NCI-H1105 (cell line): ENCODE measurements around the gene CDCA4.
A peak's percentile ranks its signal among the peaks of the same experiment; 100 is the strongest.
"Not testable (repeated sequence)": the region's sequence is repeated elsewhere in the genome, so short reads cannot be mapped to it uniquely, and the experiment has no call there.

Experiments
- DNase-seq: peaks from one replicate; lab custom pipeline; 2025; lab: John Stamatoyannopoulos, UW

CDCA4 gene

GRCh38 chr14:105058521-105059034 is 37.7 kb upstream of the CDCA4 start:
- no peak for DNase-seq

DNA sequence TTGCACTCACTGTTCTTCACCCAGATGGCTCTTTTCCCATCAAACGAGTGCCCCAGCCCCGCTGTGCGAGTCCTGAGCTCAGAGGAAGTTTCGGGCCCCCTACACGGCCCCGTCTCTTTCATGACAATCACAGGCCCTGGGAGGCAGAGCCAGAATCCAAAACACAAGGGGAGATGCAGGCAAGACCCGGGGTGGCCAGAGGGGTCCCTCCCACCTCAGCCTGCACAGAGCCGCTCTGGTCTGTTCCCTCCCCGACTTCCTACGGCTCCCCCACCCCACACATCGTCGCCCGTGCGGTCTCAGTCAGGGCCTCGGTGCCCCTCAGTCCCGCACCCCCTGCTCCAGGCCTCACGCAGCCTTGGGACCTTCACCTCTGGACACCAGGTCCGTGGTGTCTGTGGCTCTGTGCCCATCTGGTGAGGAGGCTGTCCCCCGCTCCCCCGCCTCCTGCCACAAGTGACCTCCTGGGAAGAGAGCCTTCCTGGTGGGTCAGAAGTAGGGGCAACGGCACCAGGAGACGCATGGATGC is 35.5 kb upstream of the CDCA4 start:
- no peak for DNase-seq

DNA sequence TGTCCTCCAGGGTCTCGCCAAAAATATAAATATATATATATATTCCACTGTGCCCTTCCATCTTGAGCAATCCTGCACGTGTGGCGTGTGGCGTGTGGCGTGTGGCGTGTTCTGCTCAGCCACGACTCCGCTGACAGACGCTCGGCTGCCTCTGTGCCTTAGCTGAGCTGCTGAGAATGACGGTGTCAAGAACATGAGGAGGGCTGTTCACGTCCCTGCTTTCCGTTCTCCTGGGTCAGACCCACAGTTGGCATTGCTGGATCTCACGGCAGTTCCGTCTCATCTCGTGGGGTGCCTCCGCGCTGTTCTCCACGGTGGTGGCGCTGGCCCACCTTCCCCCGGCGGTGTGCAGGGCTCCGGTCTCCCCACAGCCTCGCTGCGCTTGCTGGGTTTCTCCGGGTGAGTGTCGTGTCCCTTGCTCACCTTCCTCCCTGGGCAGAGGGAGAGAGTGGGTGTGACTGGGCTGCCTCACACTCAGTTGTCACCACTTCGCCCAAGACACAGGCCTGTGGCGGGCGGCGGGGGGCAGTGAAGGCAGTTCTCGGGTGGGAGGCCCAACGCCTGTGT is 34.9 kb upstream of the CDCA4 start:
- DNase-seq, result no peak

- DNase-seq, result no peak
These were observed 34.5 kb upstream of the CDCA4 start for GRCh38 chr14:105055334-105055733.

DNA sequence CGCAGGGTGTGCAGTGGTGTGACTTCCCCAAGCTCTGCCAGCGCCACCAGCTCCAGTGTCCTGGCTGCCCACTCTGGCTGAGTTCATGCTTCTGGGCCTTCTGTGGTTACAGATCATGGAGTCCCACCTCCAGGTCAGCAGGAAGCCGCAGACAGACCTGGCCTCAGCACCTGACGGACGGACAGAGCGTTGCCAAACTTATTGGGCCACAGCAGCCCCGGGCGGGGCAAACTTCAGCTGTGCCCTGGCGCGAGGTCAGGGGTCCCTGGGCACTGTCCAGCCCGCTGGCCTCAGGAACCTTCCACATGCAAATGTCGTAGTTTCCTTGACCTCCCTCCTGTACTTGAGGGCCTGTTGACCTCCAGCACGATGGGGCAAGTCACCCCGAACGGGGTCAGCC is 33.1 kb upstream of the CDCA4 start:
- no peak for DNase-seq

GRCh38 chr14:105053421-105053820 is 32.5 kb upstream of the CDCA4 start:
- DNase-seq, result no peak

DNA sequence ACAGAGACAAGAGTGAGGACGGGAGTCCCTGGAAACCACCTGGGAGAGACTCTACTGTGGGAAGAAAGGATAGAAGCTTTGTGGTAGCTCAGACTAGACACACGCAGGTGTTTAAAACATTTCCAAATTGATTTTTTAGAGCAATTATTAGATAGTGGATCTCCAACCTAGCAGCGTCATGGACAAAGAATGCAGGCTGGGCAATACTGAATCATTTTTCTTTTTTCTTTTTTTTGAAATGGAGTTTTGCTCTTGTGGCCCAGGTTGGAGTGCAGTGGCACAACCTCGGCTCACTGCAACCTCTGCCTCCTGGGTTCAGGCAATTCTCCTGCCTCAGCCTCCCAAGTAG is 31.2 kb upstream of the CDCA4 start:
- DNase-seq, result no peak

GRCh38 chr14:105051182-105052109 is 30.6 kb upstream of the CDCA4 start:
- no peak for DNase-seq

DNA sequence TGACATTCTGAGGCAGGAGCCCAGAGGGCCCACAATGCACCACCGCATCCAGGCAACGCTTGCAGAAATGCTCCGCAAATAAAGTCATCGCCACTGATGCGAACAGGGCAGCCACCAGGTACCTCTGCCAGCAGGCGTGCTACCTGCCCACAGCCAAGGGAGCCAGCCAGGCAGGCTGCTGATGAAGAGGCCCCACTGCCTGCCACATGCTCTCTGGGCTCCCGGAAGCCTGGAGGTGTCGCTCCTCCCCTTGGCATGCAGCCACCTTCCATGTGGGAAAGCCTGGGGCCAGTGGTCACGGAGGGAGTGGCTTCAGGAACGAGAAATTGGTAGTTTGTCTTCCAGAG is 29.6 kb upstream of the CDCA4 start:
- DNase-seq, result peak; percentile 50

- no peak for DNase-seq
These were observed 29.1 kb upstream of the CDCA4 start for GRCh38 chr14:105049753-105050550.

GRCh38 chr14:105047283-105048016 is 26.6 kb upstream of the CDCA4 start:
- no peak for DNase-seq

GRCh38 chr14:105046891-105047282 is 26.0 kb upstream of the CDCA4 start:
- DNase-seq, result no peak

DNA sequence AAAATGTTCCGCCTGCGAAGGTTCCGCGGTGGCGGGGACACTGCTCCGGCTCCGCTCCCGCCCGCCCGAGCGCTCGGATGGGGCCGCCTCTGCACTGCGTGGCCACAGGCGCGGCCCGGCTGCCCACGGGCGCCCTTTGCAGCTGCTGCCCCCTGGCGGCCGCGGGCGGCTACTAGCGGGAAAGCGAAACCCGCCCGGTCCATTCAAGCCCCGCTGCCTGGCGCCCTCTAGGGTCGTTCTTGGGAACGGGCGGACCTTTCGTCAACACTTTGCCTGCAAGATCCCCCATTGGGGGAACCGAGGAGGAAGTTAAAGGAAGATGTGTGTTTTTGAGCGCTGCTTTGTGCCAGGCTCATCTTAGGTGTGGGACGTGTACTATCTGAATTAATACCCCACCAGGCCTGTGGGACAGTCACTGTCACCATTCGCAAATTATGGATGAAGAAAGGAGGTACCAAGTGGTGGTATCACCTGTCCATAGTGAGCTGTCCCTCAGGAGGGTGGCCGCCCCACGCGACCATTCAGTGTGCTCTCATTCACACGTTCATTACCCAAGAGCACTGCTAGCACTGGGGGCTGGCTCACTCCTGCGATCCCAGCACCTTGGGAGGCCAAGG is 24.9 kb upstream of the CDCA4 start:
- DNase-seq, result peak; percentile 82

DNA sequence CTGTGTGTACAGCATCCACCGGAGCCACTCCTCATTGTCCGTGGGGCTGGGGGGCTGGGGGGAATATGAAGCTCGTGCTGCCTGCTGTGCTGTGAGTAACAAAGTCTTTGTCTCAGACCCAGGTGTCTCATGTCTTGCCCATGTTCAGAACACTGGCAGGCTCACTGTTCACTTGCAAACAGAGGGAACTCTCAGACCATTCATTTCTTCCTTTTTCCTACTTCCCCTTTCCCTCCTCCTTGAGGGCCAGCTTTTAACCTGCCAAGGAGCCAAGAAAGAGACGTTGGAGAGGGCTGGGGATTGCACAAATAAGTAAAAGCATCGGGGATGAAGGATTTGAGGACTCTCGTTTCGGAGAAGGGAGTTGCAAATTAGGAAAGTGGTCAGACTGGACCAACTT is 22.8 kb upstream of the CDCA4 start:
- DNase-seq, result no peak

- DNase-seq, result no peak
These were observed 21.9 kb upstream of the CDCA4 start for GRCh38 chr14:105042813-105043212.

DNA sequence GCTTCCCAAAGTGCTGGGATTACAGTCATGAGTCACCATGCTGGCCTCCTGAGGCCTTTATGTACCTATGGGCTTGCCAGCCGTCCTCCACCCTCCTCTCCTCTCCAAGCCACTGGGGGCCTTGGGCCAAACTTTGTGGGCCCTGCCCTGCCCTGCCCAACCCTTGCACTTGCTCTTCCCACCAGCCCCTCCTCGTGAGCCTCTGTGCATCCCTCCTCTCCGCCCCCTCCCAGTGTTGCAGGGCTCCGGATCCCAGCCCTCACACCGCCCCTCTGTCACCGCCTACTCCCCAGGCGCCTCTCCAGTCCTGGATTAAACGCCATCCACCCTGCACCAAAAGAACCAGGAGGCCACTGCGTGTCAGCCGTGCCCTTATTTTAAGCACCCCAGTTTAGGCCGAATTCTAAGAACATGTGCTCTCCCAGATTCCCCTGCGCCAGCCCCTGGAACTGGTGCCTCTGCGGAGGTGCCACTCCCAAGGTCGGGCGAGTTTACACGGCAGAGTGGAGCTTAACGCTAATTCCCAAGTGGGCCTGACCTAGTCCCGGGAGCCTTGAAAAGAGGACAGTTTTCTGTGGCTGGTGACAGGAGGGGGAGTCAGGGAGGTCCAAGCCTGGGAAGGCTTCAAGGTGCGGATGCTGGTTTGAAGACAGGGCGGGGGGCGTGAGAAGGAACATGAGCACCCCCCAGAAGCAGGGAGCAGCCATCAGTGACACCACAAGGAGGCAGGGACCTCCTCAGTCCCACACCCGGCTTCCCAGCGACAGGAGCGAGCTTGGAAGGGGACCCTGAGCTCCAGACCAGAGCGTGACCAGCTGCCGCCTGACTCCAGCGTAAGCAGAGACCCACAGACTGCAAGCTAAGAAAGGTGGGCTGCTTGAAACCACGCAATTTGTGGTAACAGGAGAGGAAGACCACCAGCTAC is 21.2 kb upstream of the CDCA4 start:
- DNase-seq, result no peak

DNA sequence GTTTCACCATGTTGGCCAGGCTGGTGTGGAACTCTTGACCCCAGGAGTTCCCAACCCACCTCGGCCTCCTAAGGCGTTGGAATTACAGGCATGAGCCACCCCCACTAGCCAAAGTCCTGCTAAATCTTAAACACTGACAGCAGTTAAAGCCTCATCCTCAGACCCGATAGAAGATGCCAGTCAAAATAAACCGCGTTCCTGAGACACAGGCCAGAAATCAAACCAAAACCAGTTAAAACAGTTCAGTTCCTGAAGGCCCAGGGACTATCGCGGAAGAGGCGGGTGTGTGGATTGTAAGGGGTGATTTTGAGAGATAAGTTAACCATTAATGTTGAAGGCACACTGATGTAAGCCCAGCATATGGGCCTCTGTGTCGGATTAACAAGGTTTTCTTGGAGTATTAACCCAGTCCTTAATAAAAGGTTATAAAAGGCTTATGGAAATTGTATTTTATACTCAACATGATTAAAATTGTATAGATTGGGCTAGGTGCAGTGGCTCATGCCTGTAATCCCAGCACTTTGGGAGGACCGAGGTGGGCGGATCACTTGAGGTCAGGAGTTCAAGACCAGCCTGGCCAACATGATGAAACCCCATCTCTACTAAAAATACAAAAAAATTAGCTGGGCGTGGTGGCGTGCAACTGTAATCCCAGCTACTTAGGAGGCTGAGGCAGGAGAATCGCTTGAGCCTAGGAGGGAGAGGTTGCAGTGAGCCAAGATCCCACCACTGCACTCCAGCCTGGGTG is 18.7 kb upstream of the CDCA4 start:
- no peak for DNase-seq

DNA sequence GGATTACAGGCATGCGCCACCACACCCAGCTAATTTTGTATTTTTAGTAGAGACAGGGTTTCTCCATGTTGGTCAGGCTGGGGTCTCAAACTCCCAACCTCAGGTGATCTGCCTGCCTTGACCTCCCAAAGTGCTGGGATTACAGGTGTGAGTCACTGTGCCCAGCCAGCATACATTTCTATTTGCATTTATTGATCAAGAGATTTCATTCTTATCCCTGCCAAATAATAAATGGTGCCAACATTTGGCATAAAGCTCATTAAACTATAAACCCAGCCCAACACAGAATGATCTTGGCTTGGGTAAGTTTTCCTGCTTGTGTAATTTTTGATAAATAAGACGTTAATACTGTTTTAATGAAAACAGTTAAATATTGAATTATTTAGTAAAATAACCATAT is 14.7 kb upstream of the CDCA4 start:
- not testable (repeated sequence) for DNase-seq

DNA sequence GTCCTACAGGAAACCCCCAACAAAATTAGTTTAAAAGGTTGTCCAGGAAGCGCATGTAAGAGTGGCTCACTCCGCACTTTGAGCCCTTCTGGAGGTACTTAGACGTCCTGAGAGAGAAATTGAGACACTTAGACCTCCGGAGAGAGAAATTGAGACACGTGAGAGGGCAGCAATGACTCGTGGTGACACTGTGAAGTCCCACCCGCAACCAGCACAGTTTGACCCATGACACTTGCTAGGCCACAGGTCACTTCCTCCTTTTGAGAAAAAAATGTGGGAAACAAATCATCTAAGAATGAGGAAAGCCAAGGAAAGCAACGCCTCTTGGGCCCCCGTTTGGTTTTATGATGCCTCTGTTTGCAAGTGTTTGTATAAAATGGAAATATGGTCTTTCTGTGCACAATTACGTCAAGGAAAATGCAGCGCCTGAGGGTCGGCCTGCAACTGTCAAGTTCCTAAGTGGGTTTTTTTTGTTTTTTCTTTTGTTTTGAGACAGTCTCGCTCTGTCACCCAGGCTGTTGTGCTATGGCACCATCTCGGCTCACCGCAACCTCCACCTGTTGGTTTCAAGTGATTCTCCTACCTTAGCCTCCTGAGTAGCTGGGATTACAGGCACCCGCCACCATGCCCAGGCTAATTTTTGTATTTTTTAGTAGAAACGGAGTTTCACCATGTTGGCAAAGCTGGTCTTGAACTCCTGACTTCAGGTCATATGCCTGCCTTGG is 13.6 kb upstream of the CDCA4 start:
- DNase-seq, result no peak
